Measurements from ENCODE around the gene CPNE8. TPM values are rescaled to one million over a fixed set of nuclear protein-coding genes. Genes with fewer than 3 reads are reported as not detected.

The CPNE8 gene
- total RNA-seq, 1 experiment from 2014 or later: 13.5 TPM

- peak; percentile 82 to 98 for TF ChIP-seq CTCF (IDR thresholded peaks at IDR 0.05; ENCODE audit: insufficient read depth in 1 of 2, low read depth in 1 of 2, low read length in 1 of 2, severe bottlenecking in 1 of 2, unreplicated experiment in 1 of 2)
- Histone ChIP-seq H3K36me3 (ENCODE audit: control insufficient read depth, insufficient read depth, low read length) (no peaks in the 10 kb centered on the region), H3K4me1 (0 out of 2 replicates have a peak, but pooled peaks cover 4% of the 10 kb centered on the region), H3K9me3 (no peaks in the 10 kb centered on the region), H3K27me3 (replicated peaks; ENCODE audit: control insufficient read depth, insufficient read depth, low read length) (no peaks in the 10 kb centered on the region), H3K4me3 (ENCODE audit: low read depth, low read length) (peak overlapping the region; percentile 94)
- Mint-ChIP-seq H3K9me3 (ENCODE audit: unreplicated experiment) (no peaks in the 10 kb centered on the region), H3K4me3 (ENCODE audit: unreplicated experiment) (peak overlapping the region; percentile 98), H3K27ac (ENCODE audit: unreplicated experiment) (peak overlapping the region; percentile 93), H3K27me3 (ENCODE audit: insufficient read depth, unreplicated experiment) (no peaks in the 10 kb centered on the region), H3K36me3 (ENCODE audit: insufficient read depth, unreplicated experiment) (peaks cover 12% of the 10 kb centered on the region), H3K4me1 (ENCODE audit: low read depth, unreplicated experiment) (peaks cover 12% of the 10 kb centered on the region)
- intact Hi-C loops (cut with micrococcal nuclease; ENCODE audit: unreplicated experiment): loop anchor here (1.0 to 10.0 kb wide), 8 partner anchors 8 to 331 kb away; no protein-coding TSS in a partner anchor
- peak; percentile 88 to 94 for DNase-seq
- POLR2A ChIA-PET: interaction anchor here (0.5 kb wide), 1 partner anchor 366 kb away, joined by 3 read pairs; no protein-coding TSS in a partner anchor
- no TSS peak for BruUV-seq (replicated peaks)
- CTCF ChIA-PET: interaction anchor here (0.7 to 4.3 kb wide), 16 partner anchors 11 to 434 kb away, joined by 3 to 36 read pairs (median 6); no protein-coding TSS in a partner anchor
Measured at GRCh38 chr12:38906482-38907200, 1.2 kb upstream of the CPNE8 start.

GRCh38 chr12:38904537-38905479 lies 583 bp downstream of the CPNE8 start:
- Histone ChIP-seq H3K27me3 (replicated peaks; ENCODE audit: control insufficient read depth, insufficient read depth, low read length) (no peaks in the 10 kb centered on the region), H3K9me3 (no peaks in the 10 kb centered on the region), H3K36me3 (ENCODE audit: control insufficient read depth, insufficient read depth, low read length) (no peaks in the 10 kb centered on the region), H3K4me1 (0 out of 2 replicates have a peak, but pooled peaks cover 4% of the 10 kb centered on the region), H3K4me3 (ENCODE audit: low read depth, low read length) (peak overlapping the region; percentile 94)
- Mint-ChIP-seq H3K27ac (ENCODE audit: unreplicated experiment) (peak overlapping the region; percentile 93), H3K36me3 (ENCODE audit: insufficient read depth, unreplicated experiment) (peaks cover 12% of the 10 kb centered on the region), H3K27me3 (ENCODE audit: insufficient read depth, unreplicated experiment) (no peaks in the 10 kb centered on the region), H3K4me3 (ENCODE audit: unreplicated experiment) (peak overlapping the region; percentile 98), H3K9me3 (ENCODE audit: unreplicated experiment) (no peaks in the 10 kb centered on the region), H3K4me1 (ENCODE audit: low read depth, unreplicated experiment) (peaks cover 16% of the 10 kb centered on the region)
- POLR2A ChIA-PET: interaction anchor here (0.6 to 1.4 kb wide), 6 partner anchors 9 to 539 kb away, joined by 3 to 8 read pairs (median 3); no protein-coding TSS in a partner anchor
- no TSS peak for BruUV-seq (replicated peaks)
- TF ChIP-seq CTCF (IDR thresholded peaks at IDR 0.05; ENCODE audit: insufficient read depth in 1 of 2, low read depth in 1 of 2, low read length in 1 of 2, severe bottlenecking in 1 of 2, unreplicated experiment in 1 of 2): no peak
- CTCF ChIA-PET: interaction anchor here (0.7 to 4.3 kb wide), 10 partner anchors 10 to 392 kb away, joined by 3 to 36 read pairs (median 6); no protein-coding TSS in a partner anchor
- peak; percentile 81 to 85 for DNase-seq
- intact Hi-C loops (cut with micrococcal nuclease; ENCODE audit: unreplicated experiment): loop anchor here (1.0 to 10.0 kb wide), 6 partner anchors 13 to 580 kb away; no protein-coding TSS in a partner anchor

GRCh38 chr12:38903596-38903995 lies 1.8 kb downstream of the CPNE8 start:
- Histone ChIP-seq H3K4me1 (peaks cover 8% of the 10 kb centered on the region), H3K9me3 (no peaks in the 10 kb centered on the region), H3K27me3 (replicated peaks; ENCODE audit: control insufficient read depth, insufficient read depth, low read length) (no peaks in the 10 kb centered on the region), H3K4me3 (ENCODE audit: low read depth, low read length) (no peak overlapping the region), H3K36me3 (ENCODE audit: control insufficient read depth, insufficient read depth, low read length) (no peaks in the 10 kb centered on the region)
- POLR2A ChIA-PET: no interaction called here
- no peaks in the 10 kb centered on the region for H3K9me3 Mint-ChIP-seq (ENCODE audit: unreplicated experiment)
- H3K27me3 Mint-ChIP-seq (ENCODE audit: insufficient read depth, unreplicated experiment): no peaks in the 10 kb centered on the region
- intact Hi-C loops (cut with micrococcal nuclease; ENCODE audit: unreplicated experiment): loop anchor here (10.0 kb wide), 1 partner anchor 139 kb away; no protein-coding TSS in a partner anchor
- no TSS peak for BruUV-seq (replicated peaks)
- peak overlapping the region; percentile 93 for H3K27ac Mint-ChIP-seq (ENCODE audit: unreplicated experiment)
- DNase-seq: no peak
- TF ChIP-seq CTCF (IDR thresholded peaks at IDR 0.05; ENCODE audit: insufficient read depth in 1 of 2, low read depth in 1 of 2, low read length in 1 of 2, severe bottlenecking in 1 of 2, unreplicated experiment in 1 of 2): no peak
- peaks cover 12% of the 10 kb centered on the region for H3K36me3 Mint-ChIP-seq (ENCODE audit: insufficient read depth, unreplicated experiment)
- peak overlapping the region; percentile 98 for H3K4me3 Mint-ChIP-seq (ENCODE audit: unreplicated experiment)
- CTCF ChIA-PET: interaction anchor here (4.3 kb wide), 1 partner anchor 17 kb away, joined by 36 read pairs; no protein-coding TSS in a partner anchor
- peaks cover 20% of the 10 kb centered on the region for H3K4me1 Mint-ChIP-seq (ENCODE audit: low read depth, unreplicated experiment)
